WTC11 (cell line): ENCODE measurements around the gene CARM1. TPM values are rescaled to one million over a fixed set of nuclear protein-coding genes. Genes with fewer than 3 reads are reported as not detected.

Experiments
- AFF4 ChIP-seq: sonication (generic); formaldehyde crosslinking; IDR thresholded peaks from 2 replicates; pipeline ENCODE4 v1.8.1; 2023; ENCODE audit warnings: mild to moderate bottlenecking, missing genetic modification reagents, borderline replicate concordance
- ATF1 ChIP-seq: sonication (generic); formaldehyde crosslinking; IDR thresholded peaks from 2 replicates; pipeline ENCODE4 v1.8.1; 2023; ENCODE audit warnings: mild to moderate bottlenecking, moderate library complexity, missing genetic modification reagents
- ATF2 ChIP-seq: sonication (generic); formaldehyde crosslinking; IDR thresholded peaks from 2 replicates; pipeline ENCODE4 v1.8.1; 2022; ENCODE audit warnings: low read depth, missing genetic modification reagents, borderline replicate concordance
- CREM ChIP-seq: sonication (generic); formaldehyde crosslinking; IDR thresholded peaks from 2 replicates; pipeline ENCODE4 v1.8.1; 2022; ENCODE audit warnings: mild to moderate bottlenecking, missing genetic modification reagents, moderate library complexity
- E2F4 ChIP-seq: sonication (generic); formaldehyde crosslinking; IDR thresholded peaks from 2 replicates; pipeline ENCODE4 v1.8.1; 2022; ENCODE audit warnings: low read depth, mild to moderate bottlenecking, moderate library complexity, missing genetic modification reagents, borderline replicate concordance
- ERG ChIP-seq: fragments of 250-450 bp; sonication (Bioruptor Pico); IDR thresholded peaks from 2 replicates; pipeline ENCODE4 v1.8.0; 2021; ENCODE audit warnings: mild to moderate bottlenecking
- ESRRA ChIP-seq: sonication (generic); formaldehyde crosslinking; IDR thresholded peaks from 2 replicates; pipeline ENCODE4 v1.8.1; 2022; ENCODE audit warnings: mild to moderate bottlenecking, missing genetic modification reagents, borderline replicate concordance
- ETV6 ChIP-seq: sonication (generic); formaldehyde crosslinking; IDR thresholded peaks from 2 replicates; pipeline ENCODE4 v1.8.1; 2022; ENCODE audit warnings: mild to moderate bottlenecking, missing genetic modification reagents
- FOXJ3 ChIP-seq: sonication (generic); formaldehyde crosslinking; IDR thresholded peaks from 2 replicates; pipeline ENCODE4 v1.9.0; 2021; ENCODE audit warnings: missing genetic modification reagents, mild to moderate bottlenecking, borderline replicate concordance
- FOXP1 ChIP-seq: sonication (generic); formaldehyde crosslinking; IDR thresholded peaks from 2 replicates; pipeline ENCODE4 v1.8.0; 2022; ENCODE audit warnings: missing genetic modification reagents, mild to moderate bottlenecking, moderate library complexity, borderline replicate concordance
- HMGXB4 ChIP-seq: sonication (generic); formaldehyde crosslinking; IDR thresholded peaks from 2 replicates; pipeline ENCODE4 v1.8.1; 2023; ENCODE audit warnings: mild to moderate bottlenecking, moderate library complexity, missing genetic modification reagents
- IRF1 ChIP-seq: sonication (generic); formaldehyde crosslinking; IDR thresholded peaks from 2 replicates; pipeline ENCODE4 v1.8.0; 2023; ENCODE audit warnings: missing genetic modification reagents
- IRF2 ChIP-seq: sonication (generic); formaldehyde crosslinking; IDR thresholded peaks from 2 replicates; pipeline ENCODE4 v1.8.0; 2022; ENCODE audit warnings: low read depth, missing genetic modification reagents, borderline replicate concordance
- JAZF1 ChIP-seq: fragments of 250-450 bp; sonication (Bioruptor Pico); IDR thresholded peaks from 2 replicates; pipeline ENCODE4 v1.9.0; 2021; ENCODE audit warnings: moderate library complexity, mild to moderate bottlenecking, inconsistent platforms
- JUN ChIP-seq: sonication (generic); formaldehyde crosslinking; IDR thresholded peaks from 2 replicates; pipeline ENCODE4 v1.8.0; 2023; ENCODE audit warnings: mild to moderate bottlenecking, missing genetic modification reagents
- NFYB ChIP-seq: sonication (generic); formaldehyde crosslinking; conservative IDR thresholded peaks from 2 replicates; pipeline ENCODE4 v1.8.0; 2022; ENCODE audit warnings: low read depth, missing genetic modification reagents
- PREB ChIP-seq: sonication (generic); formaldehyde crosslinking; IDR thresholded peaks from 2 replicates; pipeline ENCODE4 v1.8.1; 2022; ENCODE audit warnings: mild to moderate bottlenecking, missing genetic modification reagents, moderate library complexity, borderline replicate concordance
- PRRX2 ChIP-seq: fragments of 250-450 bp; sonication (Bioruptor Pico); IDR thresholded peaks from 2 replicates; pipeline ENCODE4 v1.8.0; 2021; ENCODE audit warnings: mild to moderate bottlenecking
- SMAD4 ChIP-seq: sonication (generic); formaldehyde crosslinking; IDR thresholded peaks from 2 replicates; pipeline ENCODE4 v1.8.0; 2022; ENCODE audit warnings: mild to moderate bottlenecking, missing genetic modification reagents
- TCF7 ChIP-seq: sonication (generic); formaldehyde crosslinking; IDR thresholded peaks from 2 replicates; pipeline ENCODE4 v1.8.0; 2022; ENCODE audit warnings: mild to moderate bottlenecking, low read depth, missing genetic modification reagents, moderate library complexity
- ZNF121 ChIP-seq: sonication (generic); formaldehyde crosslinking; IDR thresholded peaks from 2 replicates; pipeline ENCODE4 v1.8.0; 2023; ENCODE audit warnings: missing genetic modification reagents
- ZNF232 ChIP-seq: sonication (generic); formaldehyde crosslinking; IDR thresholded peaks from 2 replicates; pipeline ENCODE4 v1.8.0; 2022; ENCODE audit warnings: mild to moderate bottlenecking, missing genetic modification reagents
- ZNF263 ChIP-seq: sonication (generic); formaldehyde crosslinking; IDR thresholded peaks from 2 replicates; pipeline ENCODE4 v1.8.1; 2022; ENCODE audit warnings: low read depth, mild to moderate bottlenecking, moderate library complexity, missing genetic modification reagents
- ZNF396 ChIP-seq: fragments of 250-450 bp; sonication (Bioruptor Pico); IDR thresholded peaks from 2 replicates; pipeline ENCODE4 v1.8.0; 2021; ENCODE audit warnings: mild to moderate bottlenecking, moderate library complexity, borderline replicate concordance
- ZSCAN18 ChIP-seq: fragments of 250-450 bp; sonication (Bioruptor Pico); IDR thresholded peaks from 2 replicates; pipeline ENCODE4 v2.1.2; 2022; ENCODE audit warnings: mild to moderate bottlenecking, moderate library complexity
- total RNA-seq: library from RNA; stranded (reverse); gene quantifications from 3 replicates; pipeline ENCODE4 v1.2.3, GENCODE V29; 2021

The CARM1 gene
- total RNA-seq, 1 experiment from 2014 or later: 125 TPM

GRCh38 chr19:10960314-10961072 lies 89.1 kb downstream of the CARM1 start, which contains the start of gene SMARCA4 (continued):
- TF ChIP-seq AFF4 (CRISPR knock-in tag) (no peak), CREM (CRISPR knock-in tag) (peak; percentile 85), HMGXB4 (CRISPR knock-in tag) (peak; percentile 68; the same call in 1 of the 2 replicates), JUN (CRISPR knock-in tag) (no peak), FOXJ3 (CRISPR knock-in tag) (no peak), PREB (CRISPR knock-in tag) (no peak), ERG (CRISPR knock-in tag) (no peak; the same call in 1 of the 2 replicates), E2F4 (CRISPR knock-in tag) (no peak), FOXP1 (peak; percentile 96), ESRRA (CRISPR knock-in tag) (no peak), ZNF232 (no peak; the same call in 1 of the 2 replicates), JAZF1 (CRISPR knock-in tag) (no peak), PRRX2 (CRISPR knock-in tag) (no peak), ZNF263 (peak; percentile 34; the same call in 1 of the 2 replicates), IRF2 (CRISPR knock-in tag) (no peak), ATF2 (CRISPR knock-in tag) (no peak), ZSCAN18 (CRISPR knock-in tag) (peak; percentile 73; the same call in 1 of the 2 replicates), ETV6 (CRISPR knock-in tag) (peak; percentile 87; the same call in 1 of the 2 replicates), NFYB (CRISPR knock-in tag) (0 out of 2 replicates have a peak, but pooled peaks have one; percentile 26), IRF1 (CRISPR knock-in tag) (peak; percentile 89), TCF7 (no peak), ATF1 (CRISPR knock-in tag) (0 out of 2 replicates have a peak, but pooled peaks have one; percentile 76), SMAD4 (no peak), ZNF396 (CRISPR knock-in tag) (no peak), ZNF121 (peak; percentile 24; the same call in 1 of the 2 replicates)
